Cardiac fibroblast (primary cell): ENCODE results near the gene SPSB1.

Experiments
- DNase-seq, 2 donors: peaks; one replicate each; pipeline versions ENCODE4 v3.0.0 to v3.0.0-alpha.2; 2010; ENCODE audit warnings: low read depth in 2 of 2
- H3K4me3 ChIP-seq, 2 donors: replicated peaks in 1 of 2; 1 replicate in 1 of 2; 2 replicates in 1 of 2; pipeline ENCODE4 v1.5.1; 2011; ENCODE audit warnings: low read depth in 2 of 2, low read length in 2 of 2, mild to moderate bottlenecking in 2 of 2, moderate library complexity in 1 of 2
- CTCF ChIP-seq: IDR thresholded peaks from one replicate; pipeline ENCODE4 v1.5.1; 2011; ENCODE audit warnings: low read depth, mild to moderate bottlenecking, low read length, inconsistent platforms

The SPSB1 gene

DNA sequence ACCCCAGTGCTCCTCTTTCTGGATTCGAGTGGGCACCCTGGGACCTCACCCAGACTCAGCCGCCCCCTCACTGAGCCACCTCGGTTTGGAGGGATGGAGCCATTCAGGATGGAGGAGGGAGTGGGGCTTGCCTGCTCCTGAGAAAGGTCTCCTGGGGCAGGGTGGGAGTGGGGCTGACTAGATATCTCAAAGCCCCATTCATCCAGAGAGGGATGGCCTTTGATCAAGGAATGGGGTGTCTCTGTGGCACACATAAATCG is 10.1 kb upstream of the SPSB1 start:
- no peak overlapping the region for H3K4me3 ChIP-seq
- no peak for DNase-seq
- TF ChIP-seq CTCF: no peak

DNA sequence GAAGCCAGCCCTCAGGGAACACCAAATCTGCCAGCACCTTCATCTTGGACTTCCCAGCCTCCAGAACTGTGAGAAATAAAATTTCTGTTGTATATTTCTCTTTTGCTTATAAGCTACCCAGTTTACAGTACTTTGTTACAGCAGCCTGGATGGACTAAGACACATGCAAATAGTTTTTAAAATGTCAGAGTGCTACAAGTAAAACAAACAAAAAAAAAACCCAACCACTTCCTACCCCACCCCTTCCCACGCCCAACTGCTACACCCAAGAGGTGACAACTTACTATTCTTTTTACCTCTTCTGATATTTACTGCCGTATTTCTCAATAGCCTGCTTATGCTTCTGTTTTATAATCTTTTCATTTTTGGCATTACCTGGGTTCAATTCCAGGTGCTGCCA is 8.6 kb upstream of the SPSB1 start:
- no peak overlapping the region for H3K4me3 ChIP-seq
- no peak for TF ChIP-seq CTCF
- DNase-seq: no peak

DNA sequence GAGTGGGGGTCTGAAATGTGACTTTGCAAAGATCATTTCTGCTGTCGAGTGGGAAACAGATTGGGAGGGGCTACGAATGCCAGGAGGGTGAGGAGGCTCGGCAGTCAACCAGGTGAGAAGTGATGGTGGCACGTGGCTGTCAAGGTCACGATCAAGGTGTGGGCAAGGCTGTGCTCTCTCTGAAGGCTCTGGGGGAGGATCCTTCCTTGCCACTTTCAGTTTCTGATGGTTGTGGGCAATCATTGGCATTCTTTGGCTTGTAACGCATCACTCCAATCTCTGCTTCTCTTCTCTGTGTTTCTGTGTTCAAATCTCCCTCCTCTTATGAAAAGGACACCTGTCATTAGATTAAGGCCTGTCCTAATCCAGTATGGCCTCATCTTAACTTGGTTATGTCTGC is 6.1 kb upstream of the SPSB1 start:
- no peak for TF ChIP-seq CTCF

DNA sequence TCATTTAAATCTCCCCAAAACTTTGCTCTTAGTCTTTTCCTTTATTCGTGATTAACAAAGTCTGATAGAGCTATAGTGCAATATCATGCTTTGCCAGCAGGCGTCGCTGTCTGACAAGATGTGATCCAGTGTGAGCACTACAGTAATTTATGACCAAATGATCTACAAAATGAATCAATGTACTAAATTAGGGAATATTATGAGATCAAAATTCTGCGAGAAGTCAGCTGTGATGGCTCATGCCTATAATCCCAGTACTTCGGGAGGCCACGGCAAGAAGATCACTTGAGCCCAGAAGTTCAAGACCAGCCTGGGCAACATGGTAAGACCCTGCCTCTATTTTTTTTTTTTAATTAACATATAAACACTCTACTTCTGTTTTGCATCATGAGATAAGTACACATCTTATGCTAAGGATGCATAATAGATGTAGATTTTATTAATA is 3.6 kb upstream of the SPSB1 start:
- H3K4me3 ChIP-seq: no peak overlapping the region
- DNase-seq: peak; percentile 83 to 87
- TF ChIP-seq CTCF: peak; percentile 92

More for the DNA sequence above, 6.1 kb upstream of the SPSB1 start:
- no peak for DNase-seq
- H3K4me3 ChIP-seq: no peak overlapping the region

DNA sequence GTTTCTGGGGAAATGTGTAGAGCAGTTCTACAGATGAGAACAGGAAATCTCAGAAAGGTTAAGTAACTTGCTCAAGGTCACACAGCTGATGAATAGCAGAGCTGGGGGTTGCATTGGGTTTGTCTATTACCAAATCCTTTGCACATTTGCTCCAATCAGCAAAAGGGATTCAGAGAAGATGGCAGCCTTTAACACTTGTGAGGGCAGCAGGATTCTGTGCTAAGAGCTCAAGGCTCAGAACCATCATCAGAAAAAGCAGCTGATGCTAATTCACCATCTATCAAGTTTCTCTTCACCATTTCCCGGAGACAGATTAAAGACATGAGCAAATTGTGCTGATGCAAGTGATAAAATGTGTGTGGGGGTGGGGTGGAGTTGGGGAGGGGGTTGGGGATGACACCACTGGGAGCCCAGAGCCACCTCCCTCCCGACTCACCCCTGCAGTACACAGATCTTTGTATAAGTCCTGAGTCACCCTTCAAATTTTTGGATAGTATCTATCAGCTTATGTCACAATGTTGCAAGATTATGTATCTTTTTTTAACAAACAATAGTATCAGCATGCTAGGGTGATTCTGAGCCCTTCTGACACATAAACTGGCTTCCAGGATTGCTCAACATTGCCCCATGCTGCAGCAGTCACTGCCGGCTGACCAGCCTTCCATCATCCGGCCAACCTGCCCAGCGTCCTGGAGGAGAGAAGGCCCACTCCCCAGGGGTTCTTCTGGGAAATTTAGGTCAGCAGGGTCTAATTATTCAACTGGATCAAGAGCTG is 2.8 kb upstream of the SPSB1 start:
- H3K4me3 ChIP-seq: no peak overlapping the region
- no peak for TF ChIP-seq CTCF
- peak; percentile 91 to 93 for DNase-seq

DNA sequence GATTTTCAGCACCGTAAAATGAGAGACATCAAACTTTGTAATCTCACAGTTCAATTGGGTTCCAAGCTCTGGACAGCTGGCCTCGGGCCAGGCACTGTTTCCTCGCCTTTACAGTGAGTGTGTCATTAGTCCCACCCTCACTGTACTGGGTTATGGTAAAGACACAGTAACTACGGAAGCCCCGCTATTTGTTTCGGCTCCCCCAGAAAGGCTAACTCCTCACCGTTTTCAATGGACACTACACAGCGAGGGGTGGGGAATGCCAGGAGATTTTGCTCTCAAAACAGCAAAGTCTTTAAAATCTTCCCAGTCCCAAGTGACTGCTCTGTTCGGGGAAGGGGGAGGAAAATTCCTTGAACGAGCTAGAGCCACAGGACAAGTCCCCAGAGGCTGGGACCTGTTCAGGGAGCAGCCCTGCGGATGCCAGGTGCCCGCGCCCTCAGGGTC is 757 bp upstream of the SPSB1 start:
- peak overlapping the region; percentile 59 to 99 for H3K4me3 ChIP-seq
- DNase-seq: peak; percentile 75
- no peak for TF ChIP-seq CTCF

DNA sequence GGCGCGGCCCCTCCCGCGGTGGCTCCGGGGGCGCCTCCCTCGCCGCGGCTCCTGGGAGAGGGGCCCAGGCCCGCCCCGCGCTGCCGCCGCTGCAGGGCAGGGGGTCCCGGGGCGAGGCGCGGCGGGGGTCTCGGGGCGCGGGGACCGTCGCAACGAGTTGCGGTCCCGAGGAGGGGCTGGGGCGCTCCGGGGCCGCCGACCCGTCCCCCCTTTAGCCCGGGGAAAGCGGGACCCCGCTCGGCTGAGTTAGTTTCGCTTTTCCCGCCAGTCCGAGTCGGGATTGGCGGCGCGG is 493 bp downstream of the SPSB1 start:
- DNase-seq: no peak
- peak overlapping the region; percentile 87 to 99 for H3K4me3 ChIP-seq
- no peak for TF ChIP-seq CTCF
